ENCODE measurements around the gene PSMB7.
A peak's percentile ranks its signal among the peaks of the same experiment; 100 is the strongest.

PSMB7 gene

GRCh38 chr9:124347206-124347967, 67.9 kb downstream of the PSMB7 start:
- CTCF ChIA-PET: interaction anchor here (0.6 to 1.4 kb wide), 2 partner anchors 53 to 221 kb away, joined by 3 to 5 read pairs; no protein-coding TSS in a partner anchor
- no peak overlapping the region for H3K27ac ChIP-seq (ENCODE audit: extremely low read depth, low read depth, low read length)
- no peak overlapping the region for H3K4me3 ChIP-seq (ENCODE audit: low read depth, low read length)
- no peaks in the 10 kb centered on the region; the same call in 1 of the 2 replicates for H3K4me1 ChIP-seq (ENCODE audit: control insufficient read depth, insufficient read depth, low read length)
- TF ChIP-seq, protein P1, sequence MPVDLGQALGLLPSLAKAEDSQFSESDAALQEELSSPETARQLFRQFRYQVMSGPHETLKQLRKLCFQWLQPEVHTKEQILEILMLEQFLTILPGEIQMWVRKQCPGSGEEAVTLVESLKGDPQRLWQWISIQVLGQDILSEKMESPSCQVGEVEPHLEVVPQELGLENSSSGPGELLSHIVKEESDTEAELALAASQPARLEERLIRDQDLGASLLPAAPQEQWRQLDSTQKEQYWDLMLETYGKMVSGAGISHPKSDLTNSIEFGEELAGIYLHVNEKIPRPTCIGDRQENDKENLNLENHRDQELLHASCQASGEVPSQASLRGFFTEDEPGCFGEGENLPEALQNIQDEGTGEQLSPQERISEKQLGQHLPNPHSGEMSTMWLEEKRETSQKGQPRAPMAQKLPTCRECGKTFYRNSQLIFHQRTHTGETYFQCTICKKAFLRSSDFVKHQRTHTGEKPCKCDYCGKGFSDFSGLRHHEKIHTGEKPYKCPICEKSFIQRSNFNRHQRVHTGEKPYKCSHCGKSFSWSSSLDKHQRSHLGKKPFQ (tag by site-specific recombination; IDR thresholded peaks at IDR 0.05): no peak
- TF ChIP-seq ZNF571 (tag by site-specific recombination; IDR thresholded peaks at IDR 0.05): no peak
- no peak for TF ChIP-seq ZNF10 (tag by site-specific recombination; IDR thresholded peaks at IDR 0.05)
- no peak for TF ChIP-seq ZNF629 (tag by site-specific recombination; IDR thresholded peaks at IDR 0.05)
- TF ChIP-seq ZNF549 (tag by site-specific recombination; IDR thresholded peaks at IDR 0.05): no peak
- no peak for TF ChIP-seq HOXC10 (CRISPR knock-in tag; IDR thresholded peaks at IDR 0.05)
- no peak for TF ChIP-seq ZNF585B (tag by site-specific recombination; IDR thresholded peaks at IDR 0.05)
- no peak for TF ChIP-seq BCL11A (tag by site-specific recombination; IDR thresholded peaks at IDR 0.05; ENCODE audit: low read depth)
- TF ChIP-seq ZNF140 (tag by site-specific recombination; IDR thresholded peaks at IDR 0.05): no peak
- TF ChIP-seq ZNF777 (tag by site-specific recombination; IDR thresholded peaks at IDR 0.05; ENCODE audit: borderline replicate concordance): no peak
- TF ChIP-seq, protein P2, sequence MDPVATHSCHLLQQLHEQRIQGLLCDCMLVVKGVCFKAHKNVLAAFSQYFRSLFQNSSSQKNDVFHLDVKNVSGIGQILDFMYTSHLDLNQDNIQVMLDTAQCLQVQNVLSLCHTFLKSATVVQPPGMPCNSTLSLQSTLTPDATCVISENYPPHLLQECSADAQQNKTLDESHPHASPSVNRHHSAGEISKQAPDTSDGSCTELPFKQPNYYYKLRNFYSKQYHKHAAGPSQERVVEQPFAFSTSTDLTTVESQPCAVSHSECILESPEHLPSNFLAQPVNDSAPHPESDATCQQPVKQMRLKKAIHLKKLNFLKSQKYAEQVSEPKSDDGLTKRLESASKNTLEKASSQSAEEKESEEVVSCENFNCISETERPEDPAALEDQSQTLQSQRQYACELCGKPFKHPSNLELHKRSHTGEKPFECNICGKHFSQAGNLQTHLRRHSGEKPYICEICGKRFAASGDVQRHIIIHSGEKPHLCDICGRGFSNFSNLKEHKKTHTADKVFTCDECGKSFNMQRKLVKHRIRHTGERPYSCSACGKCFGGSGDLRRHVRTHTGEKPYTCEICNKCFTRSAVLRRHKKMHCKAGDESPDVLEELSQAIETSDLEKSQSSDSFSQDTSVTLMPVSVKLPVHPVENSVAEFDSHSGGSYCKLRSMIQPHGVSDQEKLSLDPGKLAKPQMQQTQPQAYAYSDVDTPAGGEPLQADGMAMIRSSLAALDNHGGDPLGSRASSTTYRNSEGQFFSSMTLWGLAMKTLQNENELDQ (tag by site-specific recombination; IDR thresholded peaks at IDR 0.05; ENCODE audit: low read depth): no peak
- TF ChIP-seq INSM2 (tag by site-specific recombination; IDR thresholded peaks at IDR 0.05): no peak
- no peaks in the 10 kb centered on the region for H3K9me3 ChIP-seq (ENCODE audit: control insufficient read depth, insufficient read depth, low read depth, low read length)
- peaks cover 0 to 58% of the 10 kb centered on the region in 2 experiments; a peak in 1 of 3 replicates for H3K36me3 ChIP-seq (ENCODE audit: control insufficient read depth in 2 of 2, insufficient read depth in 1 of 2, low read length in 2 of 2)
- POLR2A ChIA-PET: no interaction called here

DNA sequence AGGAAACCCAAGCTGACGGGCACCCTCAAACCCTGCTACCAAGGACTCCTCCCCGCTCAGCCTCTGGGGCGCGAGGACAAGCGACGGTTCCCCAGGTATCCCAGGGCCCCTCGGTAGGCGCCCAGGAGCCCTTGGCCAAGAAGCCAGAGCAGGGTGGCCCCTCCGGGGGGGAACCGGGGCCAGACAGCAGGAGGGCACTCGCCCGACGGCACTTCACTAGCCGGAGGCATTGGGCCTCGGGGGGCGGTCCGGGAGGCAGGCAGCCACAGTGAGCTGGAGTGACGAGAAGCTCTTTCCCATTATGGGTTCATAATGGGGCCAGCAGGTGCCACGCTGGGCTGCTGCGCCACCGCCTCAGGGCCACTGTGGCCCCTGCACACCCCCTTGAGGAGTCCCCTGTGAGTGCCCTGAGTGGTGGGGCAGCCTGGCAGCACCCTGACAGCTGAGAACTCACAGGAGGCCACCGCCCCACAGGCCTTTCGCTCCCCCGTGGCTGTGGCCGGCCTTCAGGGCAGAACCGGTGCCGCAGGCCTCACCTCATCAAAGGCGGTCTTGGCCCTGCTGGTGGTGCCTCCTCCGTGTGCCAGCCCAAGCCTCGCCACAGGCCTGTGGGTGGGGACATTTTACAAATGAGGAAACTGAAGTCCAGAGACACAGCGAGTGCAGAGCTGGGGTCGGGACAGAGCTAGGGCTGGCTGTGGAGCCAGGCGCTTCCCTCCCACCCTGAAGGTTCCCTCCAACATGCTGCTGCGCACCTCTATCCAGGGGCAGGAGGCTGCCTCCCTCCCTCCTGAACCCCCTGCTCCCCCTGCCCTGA, 68.7 kb downstream of the PSMB7 start:
- Histone ChIP-seq H3K4me3 (ENCODE audit: low read depth, low read length) (no peak overlapping the region), H3K27ac (ENCODE audit: extremely low read depth, low read depth, low read length) (no peak overlapping the region), H3K36me3 (ENCODE audit: control insufficient read depth in 2 of 2, insufficient read depth in 1 of 2, low read length in 2 of 2) (peaks cover 0 to 49% of the 10 kb centered on the region in 2 experiments; a peak in 1 of 3 replicates), H3K4me1 (ENCODE audit: control insufficient read depth, insufficient read depth, low read length) (no peaks in the 10 kb centered on the region; the same call in 1 of the 2 replicates), H3K9me3 (ENCODE audit: control insufficient read depth, insufficient read depth, low read depth, low read length) (no peaks in the 10 kb centered on the region)
- ChIA-PET POLR2A (no interaction called here), CTCF (interaction anchor here (1.4 kb wide), 1 partner anchor 220 kb away, joined by 3 read pairs; no protein-coding TSS in a partner anchor)
- TF ChIP-seq ZNF280D (tag by site-specific recombination; IDR thresholded peaks at IDR 0.05) (no peak), ZIC2 (tag by site-specific recombination; IDR thresholded peaks at IDR 0.05) (0 out of 2 replicates have a peak, but pooled peaks have one; percentile 21), GLIS2 (tag by site-specific recombination; IDR thresholded peaks at IDR 0.05) (peak; percentile 33; the same call in 1 of the 2 replicates), MYNN (tag by site-specific recombination; IDR thresholded peaks at IDR 0.05; ENCODE audit: borderline replicate concordance) (no peak), GLI4 (tag by site-specific recombination; IDR thresholded peaks at IDR 0.05) (no peak)

Measured in HEK293 (cell line).